Measurements from ENCODE around the gene GRAMD1B. TPM values are rescaled to one million over a fixed set of nuclear protein-coding genes. Genes with fewer than 3 reads are reported as not detected.

Gene GRAMD1B
- total RNA-seq, 1 donor from 2014 or later: 6.0 TPM

DNA sequence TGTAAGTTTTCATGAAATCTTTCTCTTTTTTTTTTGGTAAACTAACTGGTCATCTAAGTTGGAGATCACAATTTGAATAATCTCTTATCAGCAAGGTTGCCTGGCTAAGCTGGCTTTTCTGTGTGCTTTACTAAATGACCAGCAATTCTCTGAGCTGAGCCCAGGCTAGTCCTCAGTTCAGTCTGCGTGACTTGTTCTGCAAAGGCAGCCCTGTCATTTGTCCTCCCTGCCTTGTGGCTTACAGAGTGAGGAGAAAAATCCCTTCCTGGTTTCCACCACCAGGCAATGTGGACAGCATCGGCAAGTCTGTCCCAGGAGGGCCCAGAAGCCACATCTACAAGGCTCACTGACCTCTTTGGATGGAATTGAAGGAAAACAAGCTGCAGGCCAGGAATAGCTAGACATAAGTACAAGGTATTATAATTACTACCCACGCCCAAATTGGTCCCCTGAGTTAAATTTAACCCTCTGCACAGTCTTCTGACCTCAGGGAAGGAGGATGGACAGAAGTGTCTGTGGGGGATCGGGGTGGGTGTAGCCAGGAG, 115.7 kb downstream of the GRAMD1B start:
- TF ChIP-seq, protein P1, sequence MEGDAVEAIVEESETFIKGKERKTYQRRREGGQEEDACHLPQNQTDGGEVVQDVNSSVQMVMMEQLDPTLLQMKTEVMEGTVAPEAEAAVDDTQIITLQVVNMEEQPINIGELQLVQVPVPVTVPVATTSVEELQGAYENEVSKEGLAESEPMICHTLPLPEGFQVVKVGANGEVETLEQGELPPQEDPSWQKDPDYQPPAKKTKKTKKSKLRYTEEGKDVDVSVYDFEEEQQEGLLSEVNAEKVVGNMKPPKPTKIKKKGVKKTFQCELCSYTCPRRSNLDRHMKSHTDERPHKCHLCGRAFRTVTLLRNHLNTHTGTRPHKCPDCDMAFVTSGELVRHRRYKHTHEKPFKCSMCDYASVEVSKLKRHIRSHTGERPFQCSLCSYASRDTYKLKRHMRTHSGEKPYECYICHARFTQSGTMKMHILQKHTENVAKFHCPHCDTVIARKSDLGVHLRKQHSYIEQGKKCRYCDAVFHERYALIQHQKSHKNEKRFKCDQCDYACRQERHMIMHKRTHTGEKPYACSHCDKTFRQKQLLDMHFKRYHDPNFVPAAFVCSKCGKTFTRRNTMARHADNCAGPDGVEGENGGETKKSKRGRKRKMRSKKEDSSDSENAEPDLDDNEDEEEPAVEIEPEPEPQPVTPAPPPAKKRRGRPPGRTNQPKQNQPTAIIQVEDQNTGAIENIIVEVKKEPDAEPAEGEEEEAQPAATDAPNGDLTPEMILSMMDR (conservative IDR thresholded peaks at IDR 0.05; ENCODE audit: low read depth, low read length): no peak
- no peak overlapping the region for H3K4me3 ChIP-seq (ENCODE audit: low read depth, low read length)
- no peak for DNase-seq (ENCODE audit: low read depth)

DNA sequence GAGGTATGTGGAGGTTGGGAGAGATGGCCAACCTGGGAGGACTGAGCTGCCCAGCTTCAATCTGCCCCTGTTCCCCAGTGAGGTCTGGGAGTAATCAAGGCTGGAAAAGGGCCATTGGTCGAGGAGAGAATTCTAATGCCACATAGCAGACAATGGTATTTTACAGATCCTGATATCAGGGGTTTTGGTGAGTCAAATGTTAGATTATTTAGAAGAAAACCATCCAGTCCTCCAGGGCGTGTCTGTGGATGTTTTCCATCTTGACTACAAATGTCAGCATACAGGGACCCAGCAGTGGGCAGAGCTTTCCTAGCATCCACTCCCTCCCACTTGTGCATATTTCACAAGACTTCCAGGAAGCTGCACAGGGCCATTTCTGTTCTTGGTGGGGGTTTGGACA, 116.4 kb downstream of the GRAMD1B start:
- H3K4me3 ChIP-seq (ENCODE audit: low read depth, low read length): no peak overlapping the region
- TF ChIP-seq, protein P1 (conservative IDR thresholded peaks at IDR 0.05; ENCODE audit: low read depth, low read length): no peak
- DNase-seq (ENCODE audit: low read depth): no peak

DNA sequence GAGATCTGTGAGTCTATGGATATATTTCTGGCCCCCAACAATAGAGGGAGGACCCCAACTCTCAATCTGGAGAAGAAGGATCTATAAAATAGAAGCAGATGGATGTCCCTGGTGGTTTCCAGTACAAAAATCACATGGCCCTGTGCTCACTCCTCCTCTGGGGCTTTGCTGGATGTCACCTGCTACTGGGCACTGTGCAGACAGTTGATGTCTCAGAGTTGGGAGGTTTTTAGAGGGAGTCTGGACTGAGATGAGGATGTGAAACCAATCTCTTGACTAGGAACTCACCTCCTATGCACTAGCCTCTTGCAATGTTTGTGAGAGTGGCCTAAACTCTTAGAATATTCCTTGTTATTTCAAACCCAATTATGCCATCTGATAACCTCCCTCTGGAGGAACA, 117.1 kb downstream of the GRAMD1B start:
- H3K4me3 ChIP-seq (ENCODE audit: low read depth, low read length): no peak overlapping the region
- TF ChIP-seq, protein P1 (conservative IDR thresholded peaks at IDR 0.05; ENCODE audit: low read depth, low read length): no peak
- no peak for DNase-seq (ENCODE audit: low read depth)

DNA sequence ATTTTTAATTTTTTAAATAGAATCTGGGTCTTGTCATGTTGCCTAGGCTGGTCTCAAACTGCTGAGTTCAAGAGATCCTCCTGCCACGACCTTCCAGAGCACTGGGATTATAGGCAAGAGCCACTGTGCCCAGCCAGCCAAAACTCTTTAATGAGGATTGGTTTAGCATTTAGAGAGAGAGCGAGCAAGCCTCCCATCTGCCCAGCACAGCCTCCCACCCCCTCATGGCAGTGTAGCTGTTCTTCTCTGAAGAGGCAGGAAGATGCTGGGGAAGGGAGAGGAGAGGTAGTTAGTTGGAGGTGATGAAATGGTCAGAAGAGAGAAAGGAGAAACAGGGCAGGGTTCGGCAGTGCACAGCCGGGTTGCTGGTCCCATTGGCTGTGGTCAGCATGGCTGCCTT, 118.7 kb downstream of the GRAMD1B start:
- DNase-seq (ENCODE audit: low read depth): no peak
- H3K4me3 ChIP-seq (ENCODE audit: low read depth, low read length): no peak overlapping the region
- TF ChIP-seq, protein P1 (conservative IDR thresholded peaks at IDR 0.05; ENCODE audit: low read depth, low read length): no peak

DNA sequence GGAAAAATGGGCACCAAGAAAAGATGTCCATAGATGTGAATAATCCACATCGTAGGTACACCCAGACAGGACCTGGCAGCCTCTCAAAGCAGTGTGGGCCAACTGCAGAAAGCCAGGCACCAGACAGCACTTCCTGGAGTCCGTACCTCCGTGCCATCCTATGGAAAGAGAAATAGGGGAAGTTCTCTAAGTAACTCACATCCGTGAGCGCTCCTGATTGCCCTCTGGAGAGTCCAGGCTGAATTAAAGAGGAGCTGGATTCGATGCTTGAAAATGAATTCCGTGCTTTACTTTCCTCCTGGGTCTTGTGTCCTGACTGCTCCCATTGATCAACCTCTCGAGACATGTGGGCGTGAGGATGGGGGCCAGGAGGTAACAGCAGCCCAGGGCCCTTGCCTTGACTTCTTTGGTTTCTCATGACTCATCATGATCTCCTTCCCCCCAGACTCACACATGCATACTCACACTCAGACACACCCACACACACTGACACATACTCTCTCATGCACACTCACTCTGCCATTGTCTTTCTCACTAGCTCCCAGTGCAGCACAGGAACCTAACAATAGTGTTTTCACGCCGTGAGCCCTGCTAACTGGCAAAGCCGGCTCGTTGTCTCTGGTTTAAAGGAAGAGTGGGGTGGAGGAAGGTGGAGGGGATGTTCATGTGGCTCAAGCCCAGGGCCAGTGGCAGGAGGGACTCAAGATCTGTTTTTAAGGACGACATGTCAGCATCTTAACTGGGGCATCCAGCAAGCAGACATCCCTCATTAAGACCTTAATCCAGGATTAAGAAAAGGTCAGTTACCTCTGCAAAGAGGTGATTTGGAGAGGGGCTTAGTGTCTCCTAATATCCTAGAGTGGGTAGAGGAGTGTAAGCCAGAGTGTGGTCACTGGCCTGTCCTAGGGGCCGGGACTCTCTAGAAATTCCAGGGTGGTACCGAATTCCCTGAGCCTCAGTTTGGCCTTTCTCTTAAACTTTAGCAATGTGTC, 120.2 kb downstream of the GRAMD1B start:
- TF ChIP-seq, protein P1 (conservative IDR thresholded peaks at IDR 0.05; ENCODE audit: low read depth, low read length): no peak
- H3K4me3 ChIP-seq (ENCODE audit: low read depth, low read length): no peak overlapping the region
- DNase-seq (ENCODE audit: low read depth): no peak

DNA sequence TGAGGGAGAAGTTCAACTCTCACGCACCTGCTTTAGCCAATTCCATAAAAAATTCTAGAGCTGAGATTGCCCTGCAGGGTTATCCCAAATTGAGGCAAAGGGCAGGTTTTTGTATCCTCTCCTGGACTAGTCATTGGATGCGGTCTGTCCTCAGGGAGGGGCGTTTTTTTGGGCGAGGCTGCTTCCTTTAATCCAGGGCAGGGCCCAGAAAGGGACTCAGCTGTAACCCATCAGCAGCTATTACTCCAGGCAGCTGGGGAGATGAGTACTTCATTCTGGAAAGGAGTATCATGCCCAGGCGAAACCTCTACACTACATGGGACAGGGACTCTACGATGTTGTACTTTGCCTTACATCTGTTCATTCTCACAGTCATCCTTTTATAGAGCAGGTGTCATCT, 121.0 kb downstream of the GRAMD1B start:
- no peak overlapping the region for H3K4me3 ChIP-seq (ENCODE audit: low read depth, low read length)
- TF ChIP-seq, protein P1 (conservative IDR thresholded peaks at IDR 0.05; ENCODE audit: low read depth, low read length): no peak
- no peak for DNase-seq (ENCODE audit: low read depth)
